Activated naive CD4-positive, alpha-beta T cell (primary cell): ENCODE data around the gene EFCAB6.

Source experiments
- DNase-seq, 4 experiments: peaks; one replicate each; lab custom pipeline; 2025; lab: John Stamatoyannopoulos, UW

The EFCAB6 gene

GRCh38 chr22:43846966-43847365 is 34.9 kb upstream of the EFCAB6 start:
- no peak for DNase-seq

GRCh38 chr22:43845981-43846380 is 33.9 kb upstream of the EFCAB6 start:
- DNase-seq = no peak

- DNase-seq = no peak
Measured at GRCh38 chr22:43844560-43845545, 32.7 kb upstream of the EFCAB6 start.

- DNase-seq = no peak
Measured at GRCh38 chr22:43843783-43844530, 31.9 kb upstream of the EFCAB6 start.

- no peak for DNase-seq
Measured at GRCh38 chr22:43841742-43842141, 29.6 kb upstream of the EFCAB6 start.

- no peak for DNase-seq
Measured at GRCh38 chr22:43840851-43841250, 28.7 kb upstream of the EFCAB6 start.

- DNase-seq = no peak
Measured at GRCh38 chr22:43840431-43840830, 28.3 kb upstream of the EFCAB6 start.

GRCh38 chr22:43839781-43840180 is 27.7 kb upstream of the EFCAB6 start:
- DNase-seq = no peak

GRCh38 chr22:43838571-43839307 is 26.6 kb upstream of the EFCAB6 start:
- no peak for DNase-seq

- no peak for DNase-seq
Measured at GRCh38 chr22:43838161-43838560, 26.1 kb upstream of the EFCAB6 start.

- DNase-seq = no peak
Measured at GRCh38 chr22:43837666-43838065, 25.6 kb upstream of the EFCAB6 start.

- DNase-seq = no peak
Measured at GRCh38 chr22:43835736-43836135, 23.6 kb upstream of the EFCAB6 start.

- no peak for DNase-seq
Measured at GRCh38 chr22:43835166-43835565, 23.1 kb upstream of the EFCAB6 start.

- no peak for DNase-seq
Measured at GRCh38 chr22:43833286-43834240, 21.5 kb upstream of the EFCAB6 start.

GRCh38 chr22:43832393-43833265 is 20.5 kb upstream of the EFCAB6 start:
- DNase-seq = no peak

GRCh38 chr22:43831561-43832392 is 19.7 kb upstream of the EFCAB6 start:
- DNase-seq = no peak

GRCh38 chr22:43830931-43831560 is 18.9 kb upstream of the EFCAB6 start:
- no peak for DNase-seq
